ENCODE data around the gene PKD1L1. TPM values are rescaled to one million over a fixed set of nuclear protein-coding genes. Genes with fewer than 3 reads are reported as not detected.

PKD1L1 gene
- polyA plus RNA-seq, 1 donor (not counting 4 experiments of a cell fraction or from before 2014, with no cell fraction given) = 0.04 TPM

- FAIRE-seq (peak; percentile 82), DNase-seq (ENCODE audit: low read depth, low spot score) (peak; percentile 70)
- peak overlapping the region in 2 of 3 experiments; percentile 14 to 29 for H3K4me3 ChIP-seq (ENCODE audit: control insufficient read depth in 2 of 3, extremely low read depth in 1 of 3, insufficient read depth in 2 of 3, low read depth in 1 of 3, low read length in 3 of 3)
- peak overlapping the region; percentile 97 for H3K27ac ChIP-seq (ENCODE audit: control insufficient read depth, insufficient read depth, low read length)
- no peak for TF ChIP-seq CTCF (optimal IDR thresholded peaks at IDR 0.05 in 1 of 3, IDR thresholded peaks at IDR 0.05 in 1 of 3, conservative IDR thresholded peaks at IDR 0.05 in 1 of 3; ENCODE audit: extremely low read depth in 1 of 3, insufficient read depth in 2 of 3, low read length in 3 of 3)
- H3K4me1 ChIP-seq (ENCODE audit: control insufficient read depth, extremely low read depth, insufficient read depth, low read length) = peaks cover 58% of the 10 kb centered on the region
- no peaks in the 10 kb centered on the region for H3K27me3 ChIP-seq (ENCODE audit: control insufficient read depth, extremely low read depth, insufficient read depth, low read length)
- H3K36me3 ChIP-seq (ENCODE audit: control insufficient read depth in 2 of 2, extremely low read depth in 1 of 2, insufficient read depth in 2 of 2, low read length in 2 of 2) = no peaks in the 10 kb centered on the region
- no peaks in the 10 kb centered on the region for H3K9me3 ChIP-seq (ENCODE audit: control insufficient read depth, low read depth, low read length)
- no peaks in the 10 kb centered on the region for H3K9me1 ChIP-seq (ENCODE audit: control insufficient read depth, extremely low read depth, insufficient read depth, low read length)
- H3K9ac ChIP-seq (ENCODE audit: control insufficient read depth, extremely low read depth, insufficient read depth, low read length) = peak overlapping the region; percentile 61
- H3K79me2 ChIP-seq (ENCODE audit: control insufficient read depth, insufficient read depth, low read length) = no peaks in the 10 kb centered on the region
- H2AFZ ChIP-seq (ENCODE audit: control insufficient read depth, low read length) = peak overlapping the region; percentile 23
- H4K20me1 ChIP-seq (ENCODE audit: control insufficient read depth, extremely low read depth, insufficient read depth, low read length) = no peaks in the 10 kb centered on the region
- dilution Hi-C loops (cut with MboI; ENCODE audit: extremely low pct_ligation_motif_present, low sequenced_read_pairs) = no loop called here
- peak overlapping the region; percentile 80 for H3K4me2 ChIP-seq (ENCODE audit: control insufficient read depth, extremely low read depth, insufficient read depth, low read depth, low read length)
Measured at GRCh38 chr7:47783456-47784223, 164.6 kb downstream of the PKD1L1 start.

- dilution Hi-C loops (cut with MboI; ENCODE audit: extremely low pct_ligation_motif_present, low sequenced_read_pairs) = no loop called here
- no peak overlapping the region for H3K9ac ChIP-seq (ENCODE audit: control insufficient read depth, extremely low read depth, insufficient read depth, low read length)
Measured at GRCh38 chr7:47782792-47783191, 165.5 kb downstream of the PKD1L1 start.

More at GRCh38 chr7:47782792-47783191, 165.5 kb downstream of the PKD1L1 start:
- Histone ChIP-seq H4K20me1 (ENCODE audit: control insufficient read depth, extremely low read depth, insufficient read depth, low read length) (no peaks in the 10 kb centered on the region), H3K27me3 (ENCODE audit: control insufficient read depth, extremely low read depth, insufficient read depth, low read length) (no peaks in the 10 kb centered on the region), H3K27ac (ENCODE audit: control insufficient read depth, insufficient read depth, low read length) (peak overlapping the region; percentile 97), H3K4me3 (ENCODE audit: control insufficient read depth in 2 of 3, extremely low read depth in 1 of 3, insufficient read depth in 2 of 3, low read depth in 1 of 3, low read length in 3 of 3) (no peak overlapping the region), H3K4me2 (ENCODE audit: control insufficient read depth, extremely low read depth, insufficient read depth, low read depth, low read length) (no peak overlapping the region), H3K4me1 (ENCODE audit: control insufficient read depth, extremely low read depth, insufficient read depth, low read length) (peaks cover 65% of the 10 kb centered on the region), H3K36me3 (ENCODE audit: control insufficient read depth in 2 of 2, extremely low read depth in 1 of 2, insufficient read depth in 2 of 2, low read length in 2 of 2) (no peaks in the 10 kb centered on the region), H3K79me2 (ENCODE audit: control insufficient read depth, insufficient read depth, low read length) (no peaks in the 10 kb centered on the region), H2AFZ (ENCODE audit: control insufficient read depth, low read length) (no peak overlapping the region), H3K9me3 (ENCODE audit: control insufficient read depth, low read depth, low read length) (no peaks in the 10 kb centered on the region), H3K9me1 (ENCODE audit: control insufficient read depth, extremely low read depth, insufficient read depth, low read length) (no peaks in the 10 kb centered on the region)
- TF ChIP-seq EZH2 (IDR thresholded peaks at IDR 0.05; ENCODE audit: low read length) = no peak
- TF ChIP-seq CTCF (optimal IDR thresholded peaks at IDR 0.05 in 1 of 3, IDR thresholded peaks at IDR 0.05 in 1 of 3, conservative IDR thresholded peaks at IDR 0.05 in 1 of 3; ENCODE audit: extremely low read depth in 1 of 3, insufficient read depth in 2 of 3, low read length in 3 of 3) = no peak
- FAIRE-seq (no peak), DNase-seq (ENCODE audit: low read depth, low spot score) (peak; percentile 45)
